ENCODE measurements around the gene TPMT.

The TPMT gene

GRCh38 chr6:18107061-18107460 lies 47.8 kb downstream of the TPMT start:
- no peak for DNase-seq

GRCh38 chr6:18102783-18103509 lies 51.9 kb downstream of the TPMT start:
- DNase-seq = no peak

DNA sequence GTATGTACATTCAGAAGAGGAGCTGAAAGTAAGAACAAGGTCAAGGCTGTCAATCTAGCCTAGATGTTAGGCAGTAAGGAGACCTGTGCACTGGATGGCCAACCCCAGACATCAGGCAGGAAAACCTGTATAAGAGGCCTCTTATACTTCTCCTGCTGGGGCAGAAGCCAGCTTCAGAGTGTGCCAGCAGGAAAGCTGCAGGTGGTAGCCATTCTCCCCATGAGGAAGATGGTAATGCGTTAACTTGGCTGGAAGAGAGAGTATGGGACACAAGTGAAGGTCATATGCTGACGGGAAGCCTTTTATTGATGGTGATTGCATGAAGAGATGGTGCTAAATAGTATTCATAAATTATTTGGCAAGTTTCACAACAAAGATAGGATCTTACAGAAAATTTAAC lies 53.0 kb downstream of the TPMT start:
- no peak for DNase-seq

DNA sequence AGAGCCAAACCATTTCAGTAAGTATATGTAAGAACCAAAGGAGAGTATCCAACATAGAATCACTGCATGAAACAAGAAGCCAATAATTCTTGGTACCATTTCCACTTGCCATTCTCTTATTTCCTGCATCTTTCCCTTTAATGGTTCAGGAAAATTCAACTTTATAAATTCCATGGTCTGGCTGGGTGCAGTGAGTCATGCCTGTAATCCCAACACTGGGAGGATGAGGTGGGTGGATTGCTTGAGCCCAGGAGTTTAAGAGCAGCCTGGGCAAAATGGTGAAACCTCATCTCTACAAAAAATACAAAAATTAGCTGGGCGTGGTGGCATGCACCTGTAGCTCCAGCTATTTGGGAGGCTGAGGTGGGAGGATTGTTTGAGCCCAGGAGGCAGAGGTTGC lies 53.6 kb downstream of the TPMT start:
- no peak for DNase-seq

DNA sequence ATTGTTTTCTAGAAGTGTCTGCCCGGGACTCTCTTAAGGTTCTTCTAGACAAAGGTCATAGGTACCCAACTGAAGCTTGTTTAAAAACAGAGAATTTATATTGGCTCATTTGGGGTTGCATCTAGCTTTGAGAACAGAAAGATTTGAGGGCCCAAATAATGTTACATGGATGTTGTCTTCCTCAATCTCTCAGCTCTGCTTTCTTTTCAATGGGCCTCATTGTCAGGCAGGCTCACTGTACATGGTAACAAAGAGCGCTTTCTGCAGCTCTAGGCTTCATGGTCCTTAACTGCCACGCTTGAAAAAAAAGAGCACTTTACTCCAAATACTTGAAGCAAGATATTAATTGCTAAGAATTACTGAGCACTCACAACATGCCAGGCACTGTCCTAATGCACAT lies 54.6 kb downstream of the TPMT start:
- no peak for DNase-seq

DNA sequence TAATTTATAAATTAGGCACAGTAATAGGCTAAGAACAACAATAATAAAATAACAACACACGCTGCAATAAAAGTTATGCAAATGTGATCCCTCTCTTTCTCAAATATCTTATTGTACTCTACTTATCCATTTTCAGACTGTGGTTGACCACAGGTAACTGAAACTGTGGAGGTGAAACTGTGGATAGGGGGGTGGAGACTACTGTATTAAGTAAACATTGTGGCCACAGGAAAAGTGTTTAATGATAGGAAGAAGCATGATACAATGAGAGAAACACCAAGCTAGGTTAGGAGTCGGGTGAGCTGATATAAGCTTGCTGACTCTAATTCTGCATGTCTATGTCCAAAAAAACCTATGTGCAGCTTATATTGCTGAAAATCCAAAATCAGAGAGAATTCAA lies 55.4 kb downstream of the TPMT start:
- DNase-seq = no peak

GRCh38 chr6:18096423-18096822 lies 58.5 kb downstream of the TPMT start:
- DNase-seq = no peak

DNA sequence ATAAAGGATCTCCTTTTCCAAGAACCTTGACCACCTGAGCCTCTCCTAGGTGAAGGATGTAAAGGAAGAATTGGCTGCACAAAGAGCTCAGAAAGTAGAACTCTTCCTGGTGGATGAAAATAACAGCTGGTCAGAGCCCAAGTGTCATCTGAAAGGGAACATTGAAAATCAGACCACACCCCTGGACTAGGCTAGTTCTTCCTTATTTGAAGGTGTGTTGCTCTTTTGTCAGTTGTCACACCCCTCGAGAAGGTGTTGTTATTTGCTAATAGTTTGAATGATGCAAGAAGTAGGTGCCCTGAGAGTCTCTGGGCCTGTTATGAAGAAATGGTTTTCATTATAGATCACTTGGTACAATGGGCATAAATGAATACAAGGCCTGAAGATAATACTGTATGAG lies 63.5 kb downstream of the TPMT start:
- DNase-seq = no peak

DNA sequence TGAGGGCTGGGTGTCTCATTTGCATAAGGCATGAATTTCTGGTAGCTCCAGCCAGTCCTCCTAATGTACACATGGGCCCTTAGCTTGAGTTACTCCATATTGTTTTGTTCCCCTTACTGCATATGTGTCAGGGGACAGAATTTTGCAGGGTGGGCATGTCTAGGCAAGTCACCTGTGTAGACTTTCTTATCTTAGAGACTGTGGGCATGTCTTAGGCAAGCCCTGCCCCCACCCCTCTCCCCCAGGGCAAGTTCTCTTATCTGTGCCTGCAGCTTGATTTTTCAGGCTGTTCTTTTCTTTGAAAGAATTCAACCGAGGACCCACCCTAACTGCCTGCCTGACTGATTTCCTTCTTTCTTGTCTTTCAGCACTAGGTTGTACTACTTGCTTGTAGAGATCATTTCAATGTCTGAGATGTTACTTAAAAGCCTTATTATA lies 64.5 kb downstream of the TPMT start:
- no peak for DNase-seq

GRCh38 chr6:18088419-18089296 lies 66.2 kb downstream of the TPMT start:
- DNase-seq = no peak

DNA sequence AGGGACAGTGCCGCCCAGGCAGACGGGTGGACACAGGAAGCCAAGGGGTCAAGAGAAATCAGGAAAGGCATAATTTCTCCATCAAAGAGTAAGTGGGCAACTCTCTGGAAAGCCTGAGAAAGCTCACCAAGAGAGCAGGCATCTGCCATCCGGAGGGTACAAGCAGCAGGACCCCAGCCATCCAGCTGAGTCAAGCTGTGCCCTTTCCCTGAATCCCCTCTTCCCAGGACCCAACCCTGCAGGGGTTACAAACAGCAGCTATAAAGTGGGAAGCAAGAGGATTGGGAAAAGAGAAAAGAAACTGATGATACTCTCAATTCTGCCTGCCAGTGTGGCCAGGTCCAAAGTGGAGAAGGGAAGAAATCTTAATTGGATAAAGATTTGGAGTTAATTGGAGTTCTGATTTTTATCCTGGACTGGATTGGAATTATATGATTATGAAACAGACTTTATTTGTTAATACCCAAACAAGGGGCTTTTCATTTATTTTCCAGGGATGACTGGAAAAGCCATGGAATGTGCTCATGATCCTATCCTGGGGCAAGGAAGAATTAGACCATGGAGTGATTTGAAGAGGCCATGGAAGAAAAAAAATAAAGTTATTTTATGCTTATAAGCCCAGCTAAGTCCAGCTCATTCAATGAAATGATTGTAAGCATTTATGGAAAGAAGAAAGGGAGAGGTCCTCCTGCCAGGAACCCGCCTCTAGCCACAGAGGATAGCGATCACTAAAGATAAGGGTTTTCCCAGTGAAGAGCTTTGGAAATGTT lies 67.3 kb downstream of the TPMT start:
- no peak for DNase-seq

- DNase-seq = no peak
Measured at GRCh38 chr6:18081025-18081668, 73.7 kb downstream of the TPMT start.

GRCh38 chr6:18080544-18080943 lies 74.3 kb downstream of the TPMT start:
- DNase-seq = no peak

- DNase-seq = no peak
Measured at GRCh38 chr6:18078866-18079265, 76.0 kb downstream of the TPMT start.

All from NCI-H2081 treated with DMSO at 0.1 percent for 48 hours (cell line).